ENCODE data around the gene STPG2. TPM values are rescaled to one million over a fixed set of nuclear protein-coding genes. Genes with fewer than 3 reads are reported as not detected.

The STPG2 gene
- total RNA-seq, 2 donors from 2014 or later = not detected

GRCh38 chr4:97879942-97880341, 263.3 kb downstream of the STPG2 start:
- Histone ChIP-seq H3K27ac (no peak overlapping the region), H3K36me3 (no peaks in the 10 kb centered on the region), H3K4me3 (no peak overlapping the region), H3K27me3 (replicated peaks; ENCODE audit: insufficient read depth) (no peaks in the 10 kb centered on the region), H3K4me1 (ENCODE audit: control insufficient read depth in 1 of 2, low read depth in 2 of 2) (no peaks in the 10 kb centered on the region), H3K9me3 (no peaks in the 10 kb centered on the region)
- ATAC-seq (ENCODE audit: insufficient number of reproducible peaks, low FRiP score, low read depth) = no peak
- no peak for DNase-seq (ENCODE audit: low spot score)
- no peak for TF ChIP-seq CTCF (IDR thresholded peaks at IDR 0.05)

DNA sequence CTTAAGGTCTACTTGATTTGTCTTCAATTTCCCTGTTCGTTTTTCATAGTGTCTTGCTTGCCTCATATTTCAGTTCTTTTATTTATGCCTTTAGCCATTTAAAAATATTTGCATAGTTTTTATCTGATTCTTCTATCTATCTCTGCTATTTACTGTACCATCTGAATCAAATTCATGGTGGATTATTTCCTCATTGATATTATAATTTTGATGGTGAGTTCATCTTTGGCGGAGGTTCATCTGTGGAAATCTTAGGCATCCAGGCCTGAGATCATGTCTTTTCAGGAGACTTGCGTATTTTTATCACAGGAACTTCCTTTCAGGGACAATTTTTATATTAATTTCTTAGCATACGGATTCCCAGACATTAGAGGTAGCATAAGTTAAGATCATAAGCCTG, 275.2 kb downstream of the STPG2 start:
- no peak for ATAC-seq (ENCODE audit: insufficient number of reproducible peaks, low FRiP score, low read depth)
- Histone ChIP-seq H3K4me3 (no peak overlapping the region), H3K27me3 (replicated peaks; ENCODE audit: insufficient read depth) (no peaks in the 10 kb centered on the region), H3K9me3 (no peaks in the 10 kb centered on the region), H3K36me3 (no peaks in the 10 kb centered on the region), H3K27ac (no peak overlapping the region), H3K4me1 (ENCODE audit: control insufficient read depth in 1 of 2, low read depth in 2 of 2) (no peaks in the 10 kb centered on the region)
- TF ChIP-seq CTCF (IDR thresholded peaks at IDR 0.05) = no peak
- no peak for DNase-seq (ENCODE audit: low spot score)

DNA sequence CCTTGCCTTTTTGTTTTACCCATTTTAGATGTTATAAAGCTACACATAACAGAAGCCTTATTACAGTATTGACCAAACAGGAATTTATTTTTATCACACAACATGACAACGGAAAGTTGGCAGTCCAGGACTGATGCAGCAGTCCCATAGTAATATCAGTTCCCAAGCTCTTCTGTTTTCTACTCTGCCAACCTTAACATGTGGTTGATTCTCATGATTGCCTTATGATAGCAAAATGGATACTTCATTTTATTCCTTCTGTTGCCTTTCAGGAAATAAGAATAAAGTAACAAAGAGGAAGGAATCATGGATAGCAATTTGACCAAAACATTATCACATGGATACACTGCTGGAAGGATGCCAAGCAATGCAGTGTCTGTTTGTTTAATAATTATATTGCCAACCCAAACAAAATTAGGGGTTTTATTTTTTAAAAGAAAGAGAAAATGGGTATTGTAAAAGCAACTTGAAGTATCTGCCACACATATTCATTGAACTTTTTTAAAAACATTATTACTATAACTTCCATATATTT, 275.7 kb downstream of the STPG2 start:
- Histone ChIP-seq H3K27ac (no peak overlapping the region), H3K9me3 (no peaks in the 10 kb centered on the region), H3K27me3 (replicated peaks; ENCODE audit: insufficient read depth) (no peaks in the 10 kb centered on the region), H3K4me3 (no peak overlapping the region), H3K4me1 (ENCODE audit: control insufficient read depth in 1 of 2, low read depth in 2 of 2) (no peaks in the 10 kb centered on the region), H3K36me3 (no peaks in the 10 kb centered on the region)
- DNase-seq (ENCODE audit: low spot score) (no peak), ATAC-seq (ENCODE audit: insufficient number of reproducible peaks, low FRiP score, low read depth) (no peak)
- TF ChIP-seq CTCF (IDR thresholded peaks at IDR 0.05) = no peak

- DNase-seq (ENCODE audit: low spot score) (no peak), ATAC-seq (ENCODE audit: insufficient number of reproducible peaks, low FRiP score, low read depth) (no peak)
- Histone ChIP-seq H3K27me3 (replicated peaks; ENCODE audit: insufficient read depth) (no peaks in the 10 kb centered on the region), H3K27ac (no peak overlapping the region), H3K9me3 (no peaks in the 10 kb centered on the region), H3K4me1 (ENCODE audit: control insufficient read depth in 1 of 2, low read depth in 2 of 2) (no peaks in the 10 kb centered on the region), H3K4me3 (no peak overlapping the region), H3K36me3 (no peaks in the 10 kb centered on the region)
- no peak for TF ChIP-seq CTCF (IDR thresholded peaks at IDR 0.05)
Observed at GRCh38 chr4:97866821-97867556, 276.3 kb downstream of the STPG2 start.

DNA sequence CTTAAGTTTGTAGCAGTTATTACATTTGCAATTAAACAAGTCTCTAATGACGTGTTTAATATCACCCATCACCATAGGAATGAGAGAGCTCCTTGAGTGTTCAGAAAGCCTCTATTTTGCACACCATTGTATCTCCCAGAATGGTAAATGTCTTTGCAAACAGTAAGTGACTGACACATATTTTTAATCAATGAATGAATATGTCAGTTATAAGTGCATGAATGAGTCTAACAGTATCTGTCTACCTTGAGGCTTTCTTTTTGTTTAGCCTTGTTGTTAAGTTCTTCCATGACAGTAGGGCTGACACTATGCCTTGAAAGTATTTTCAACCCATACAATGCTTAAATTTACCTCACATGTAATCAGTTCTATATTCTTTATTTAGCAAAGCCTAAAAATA, 292.2 kb downstream of the STPG2 start:
- ATAC-seq (ENCODE audit: insufficient number of reproducible peaks, low FRiP score, low read depth) (no peak), DNase-seq (ENCODE audit: low spot score) (no peak)
- H3K27me3 ChIP-seq (replicated peaks; ENCODE audit: insufficient read depth) = no peaks in the 10 kb centered on the region
- no peaks in the 10 kb centered on the region for H3K36me3 ChIP-seq
- no peaks in the 10 kb centered on the region for H3K9me3 ChIP-seq
- TF ChIP-seq CTCF (IDR thresholded peaks at IDR 0.05) = no peak
- H3K4me1 ChIP-seq (ENCODE audit: control insufficient read depth in 1 of 2, low read depth in 2 of 2) = no peaks in the 10 kb centered on the region
- H3K4me3 ChIP-seq = no peak overlapping the region
- no peak overlapping the region for H3K27ac ChIP-seq

Measured in thoracic aorta (tissue), 2 donors.